Measurements from ENCODE around the gene SHROOM2.

The SHROOM2 gene

DNA sequence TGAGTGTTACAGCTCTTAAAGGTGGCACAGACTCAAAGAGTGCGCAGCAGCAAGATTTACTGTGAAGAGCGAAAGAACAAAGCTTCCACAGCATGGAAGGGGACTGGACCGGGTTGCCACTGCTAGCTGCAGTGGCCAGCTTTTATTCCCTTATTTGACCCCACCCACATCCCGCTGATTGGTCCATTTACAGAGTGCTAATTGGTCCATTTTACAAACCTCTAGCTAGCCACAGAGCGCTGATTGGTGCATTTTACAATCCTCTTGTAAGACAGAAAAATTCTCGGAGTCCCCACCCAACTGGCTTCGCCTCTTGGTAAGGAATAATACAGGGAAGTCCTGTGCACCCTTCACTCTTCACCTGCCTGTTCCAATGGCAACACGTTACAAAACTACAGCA, 1.9 kb upstream of the SHROOM2 start:
- no peak overlapping the region for H3K4me3 ChIP-seq (ENCODE audit: low read depth, low read length)
- no peak for DNase-seq (ENCODE audit: low read depth)
- no peak for TF ChIP-seq CTCF (IDR thresholded peaks at IDR 0.05; ENCODE audit: control insufficient read depth, extremely low read depth, insufficient read depth)

GRCh38 chrX:9785254-9785943, 830 bp upstream of the SHROOM2 start:
- peak overlapping the region; percentile 64 for H3K4me3 ChIP-seq (ENCODE audit: low read depth, low read length)
- no peak for DNase-seq (ENCODE audit: low read depth)
- TF ChIP-seq CTCF (IDR thresholded peaks at IDR 0.05; ENCODE audit: control insufficient read depth, extremely low read depth, insufficient read depth): no peak

DNA sequence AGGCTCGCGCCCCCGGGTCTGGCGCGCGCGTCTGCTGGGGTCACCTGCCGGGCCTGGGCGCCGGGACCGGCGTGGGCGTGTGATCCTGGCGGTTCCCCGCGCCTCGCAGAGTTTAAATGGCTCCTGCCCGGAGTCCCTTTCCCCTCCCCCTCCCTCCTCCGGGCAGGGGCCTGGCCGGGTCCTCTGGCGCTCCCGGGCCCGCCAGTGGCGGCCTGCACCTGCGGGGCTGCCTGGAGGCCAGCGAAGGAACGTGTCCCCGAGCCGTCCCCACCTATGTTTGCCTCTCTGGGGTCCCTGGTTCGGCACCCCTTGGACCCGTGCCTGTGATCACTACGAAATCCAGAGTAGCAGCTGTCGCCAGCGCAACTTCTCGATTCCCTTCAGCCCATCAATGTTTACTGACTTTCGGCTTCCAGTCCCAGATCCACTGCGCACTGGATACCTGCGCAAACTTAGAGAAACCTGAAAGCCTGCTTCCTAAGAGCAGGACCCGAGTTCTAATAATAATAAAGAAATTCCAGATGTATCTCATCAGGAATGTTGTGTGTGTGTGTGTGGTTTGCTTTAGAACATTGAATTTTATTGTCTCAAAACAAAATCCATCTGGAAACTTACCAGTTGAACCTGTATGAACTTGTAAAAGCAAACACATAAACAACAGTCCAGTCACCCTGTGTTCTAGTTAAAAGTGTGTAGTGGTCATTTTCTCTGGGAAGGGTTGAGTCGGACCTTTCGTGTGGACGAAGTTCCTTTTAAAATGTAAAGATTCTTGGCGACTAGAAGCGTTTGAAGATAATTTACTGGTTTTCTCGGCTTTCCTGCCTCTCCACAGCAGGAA, 788 bp downstream of the SHROOM2 start:
- H3K4me3 ChIP-seq (ENCODE audit: low read depth, low read length): peak overlapping the region; percentile 64
- TF ChIP-seq CTCF (IDR thresholded peaks at IDR 0.05; ENCODE audit: control insufficient read depth, extremely low read depth, insufficient read depth): no peak
- DNase-seq (ENCODE audit: low read depth): peak; percentile 80

- H3K4me3 ChIP-seq (ENCODE audit: low read depth, low read length): peak overlapping the region; percentile 64
- TF ChIP-seq CTCF (IDR thresholded peaks at IDR 0.05; ENCODE audit: control insufficient read depth, extremely low read depth, insufficient read depth): no peak
- peak; percentile 88 for DNase-seq (ENCODE audit: low read depth)
Observed at GRCh38 chrX:9788911-9789310, 2.7 kb downstream of the SHROOM2 start.

GRCh38 chrX:9789555-9789954, 3.3 kb downstream of the SHROOM2 start:
- H3K4me3 ChIP-seq (ENCODE audit: low read depth, low read length): peak overlapping the region; percentile 46
- TF ChIP-seq CTCF (IDR thresholded peaks at IDR 0.05; ENCODE audit: control insufficient read depth, extremely low read depth, insufficient read depth): no peak
- no peak for DNase-seq (ENCODE audit: low read depth)

- no peak for DNase-seq (ENCODE audit: low read depth)
- TF ChIP-seq CTCF (IDR thresholded peaks at IDR 0.05; ENCODE audit: control insufficient read depth, extremely low read depth, insufficient read depth): no peak
- no peak overlapping the region for H3K4me3 ChIP-seq (ENCODE audit: low read depth, low read length)
Observed at GRCh38 chrX:9790866-9791265, 4.6 kb downstream of the SHROOM2 start.

Measured in LNCaP clone FGC (cell line).